Suprapubic skin (tissue), 4 donors: ENCODE results near the gene GEMIN4.

ENCODE experiments used
- POLR2A ChIP-seq, 2 donors: fragments of 450-650 bp; IDR thresholded peaks; one replicate each; pipeline ENCODE4 v1.6.1; 2017; ENCODE audit warnings: antibody characterized with exemption in 2 of 2, mild to moderate bottlenecking in 2 of 2, moderate library complexity in 2 of 2
- POLR2AphosphoS5 ChIP-seq, 3 donors: sonication (generic); formaldehyde crosslinking; IDR thresholded peaks; one replicate each; pipeline ENCODE4 v1.6.1; 2017; ENCODE audit warnings: antibody characterized with exemption in 3 of 3
- TF ChIP-seq, protein P1 (sequence below), 2 donors: fragments of 200-600 bp in 1 of 2; fragments of 450-650 bp in 1 of 2; sonication (generic) in 1 of 2; IDR thresholded peaks; one replicate each; pipeline ENCODE4 v1.5.1; 2016 to 2019; ENCODE audit warnings: antibody characterized with exemption in 2 of 2, mild to moderate bottlenecking in 1 of 2, moderate library complexity in 1 of 2

DNA sequence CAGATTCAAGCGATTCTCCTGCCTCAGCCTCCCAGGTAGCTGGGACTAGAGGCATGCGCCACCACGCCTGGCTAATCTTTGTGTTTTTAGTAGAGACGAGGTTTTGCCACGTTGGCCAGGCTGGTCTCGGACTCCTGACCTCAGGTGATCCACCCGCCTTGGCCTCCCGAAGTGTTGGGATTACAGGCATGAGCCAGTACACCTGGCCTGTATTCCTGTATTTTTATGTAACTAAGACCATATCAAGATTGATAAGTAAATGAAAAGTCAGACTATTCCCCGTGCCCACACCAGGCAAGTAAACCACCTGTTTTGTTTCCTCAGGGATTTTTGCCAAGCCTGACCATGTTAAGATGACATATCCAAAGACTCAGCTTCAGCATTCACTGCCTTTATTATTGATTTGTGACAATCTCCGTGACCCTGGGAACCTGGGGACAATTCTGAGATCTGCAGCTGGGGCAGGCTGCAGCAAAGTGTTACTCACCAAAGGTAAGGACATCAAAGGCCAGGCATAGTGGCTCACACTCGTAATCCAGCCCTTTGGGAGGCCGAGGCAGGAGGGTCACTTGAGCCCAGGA is 35.7 kb upstream of the GEMIN4 start:
- TF ChIP-seq, protein P1, sequence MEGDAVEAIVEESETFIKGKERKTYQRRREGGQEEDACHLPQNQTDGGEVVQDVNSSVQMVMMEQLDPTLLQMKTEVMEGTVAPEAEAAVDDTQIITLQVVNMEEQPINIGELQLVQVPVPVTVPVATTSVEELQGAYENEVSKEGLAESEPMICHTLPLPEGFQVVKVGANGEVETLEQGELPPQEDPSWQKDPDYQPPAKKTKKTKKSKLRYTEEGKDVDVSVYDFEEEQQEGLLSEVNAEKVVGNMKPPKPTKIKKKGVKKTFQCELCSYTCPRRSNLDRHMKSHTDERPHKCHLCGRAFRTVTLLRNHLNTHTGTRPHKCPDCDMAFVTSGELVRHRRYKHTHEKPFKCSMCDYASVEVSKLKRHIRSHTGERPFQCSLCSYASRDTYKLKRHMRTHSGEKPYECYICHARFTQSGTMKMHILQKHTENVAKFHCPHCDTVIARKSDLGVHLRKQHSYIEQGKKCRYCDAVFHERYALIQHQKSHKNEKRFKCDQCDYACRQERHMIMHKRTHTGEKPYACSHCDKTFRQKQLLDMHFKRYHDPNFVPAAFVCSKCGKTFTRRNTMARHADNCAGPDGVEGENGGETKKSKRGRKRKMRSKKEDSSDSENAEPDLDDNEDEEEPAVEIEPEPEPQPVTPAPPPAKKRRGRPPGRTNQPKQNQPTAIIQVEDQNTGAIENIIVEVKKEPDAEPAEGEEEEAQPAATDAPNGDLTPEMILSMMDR (IDR thresholded peaks at IDR 0.05), result no peak
- no peak for TF ChIP-seq POLR2A (IDR thresholded peaks at IDR 0.05)
- no peak for TF ChIP-seq POLR2AphosphoS5 (IDR thresholded peaks at IDR 0.05)
